ENCODE measurements around the gene TRAF3. TPM values are rescaled to one million over a fixed set of nuclear protein-coding genes. Genes with fewer than 3 reads are reported as not detected.

TRAF3 gene
- total RNA-seq, 1 donor from 2014 or later = 14.0 TPM

DNA sequence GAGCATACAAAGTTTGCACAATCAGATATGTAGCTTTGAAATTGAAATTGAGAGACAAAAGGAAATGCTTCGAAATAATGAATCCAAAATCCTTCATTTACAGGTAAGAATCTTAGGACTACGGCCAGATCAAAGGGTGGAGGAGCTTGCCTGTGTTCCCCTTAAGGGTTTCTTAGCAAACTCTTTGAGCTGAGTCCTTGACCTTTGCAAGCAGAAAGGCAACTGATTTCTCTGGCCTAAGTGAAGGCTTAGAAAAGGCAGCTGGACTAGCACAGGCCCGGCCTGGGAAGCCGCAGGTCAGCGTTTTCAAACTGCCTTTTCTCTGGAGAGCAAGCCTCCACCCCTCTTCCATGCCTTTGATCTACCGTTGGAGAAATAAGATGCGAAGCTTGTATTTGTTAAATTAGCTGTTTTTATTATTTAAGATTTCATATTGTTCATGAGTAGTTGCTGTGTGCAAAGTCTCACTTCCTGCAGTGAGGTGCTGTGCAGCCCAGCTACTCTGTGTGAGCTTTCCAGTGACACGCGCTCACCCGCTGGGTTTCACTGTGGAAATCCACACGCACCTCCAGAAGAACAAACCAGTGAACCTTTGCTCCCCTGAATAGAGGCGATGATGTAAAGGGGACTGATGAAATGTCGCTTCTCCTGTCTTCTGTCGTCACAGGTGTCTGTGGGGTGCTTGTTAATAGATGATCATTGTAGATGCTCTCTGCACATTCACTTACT, 120.2 kb downstream of the TRAF3 start:
- no peak for DNase-seq (ENCODE audit: extremely low spot score in 2 of 2)
- TF ChIP-seq POLR2AphosphoS5 (IDR thresholded peaks at IDR 0.05; ENCODE audit: insufficient read depth in 1 of 2, low read depth in 1 of 2) (no peak), POLR2A (IDR thresholded peaks at IDR 0.05) (no peak), CTCF (IDR thresholded peaks at IDR 0.05) (no peak)
- intact Hi-C loops (cut with DNase I) = no loop called here

GRCh38 chr14:102898298-102898697, 121.0 kb downstream of the TRAF3 start:
- Histone ChIP-seq H3K4me3 (no peak overlapping the region), H3K9me3 (no peaks in the 10 kb centered on the region), H3K27me3 (no peaks in the 10 kb centered on the region), H3K4me1 (no peaks in the 10 kb centered on the region), H3K36me3 (peaks cover 0 to 3% of the 10 kb centered on the region in 2 donors), H3K27ac (no peak overlapping the region)
- intact Hi-C loops (cut with DNase I) = no loop called here
- DNase-seq (ENCODE audit: extremely low spot score in 2 of 2) = no peak
- no peak for TF ChIP-seq POLR2A (IDR thresholded peaks at IDR 0.05)
- no peak for TF ChIP-seq CTCF (IDR thresholded peaks at IDR 0.05)
- no peak for TF ChIP-seq POLR2AphosphoS5 (IDR thresholded peaks at IDR 0.05; ENCODE audit: insufficient read depth in 1 of 2, low read depth in 1 of 2)

More for the DNA sequence above, 120.2 kb downstream of the TRAF3 start:
- Histone ChIP-seq H3K4me3 (no peak overlapping the region), H3K9me3 (no peaks in the 10 kb centered on the region), H3K27ac (no peak overlapping the region), H3K4me1 (no peaks in the 10 kb centered on the region), H3K27me3 (no peaks in the 10 kb centered on the region), H3K36me3 (no peaks in the 10 kb centered on the region)

DNA sequence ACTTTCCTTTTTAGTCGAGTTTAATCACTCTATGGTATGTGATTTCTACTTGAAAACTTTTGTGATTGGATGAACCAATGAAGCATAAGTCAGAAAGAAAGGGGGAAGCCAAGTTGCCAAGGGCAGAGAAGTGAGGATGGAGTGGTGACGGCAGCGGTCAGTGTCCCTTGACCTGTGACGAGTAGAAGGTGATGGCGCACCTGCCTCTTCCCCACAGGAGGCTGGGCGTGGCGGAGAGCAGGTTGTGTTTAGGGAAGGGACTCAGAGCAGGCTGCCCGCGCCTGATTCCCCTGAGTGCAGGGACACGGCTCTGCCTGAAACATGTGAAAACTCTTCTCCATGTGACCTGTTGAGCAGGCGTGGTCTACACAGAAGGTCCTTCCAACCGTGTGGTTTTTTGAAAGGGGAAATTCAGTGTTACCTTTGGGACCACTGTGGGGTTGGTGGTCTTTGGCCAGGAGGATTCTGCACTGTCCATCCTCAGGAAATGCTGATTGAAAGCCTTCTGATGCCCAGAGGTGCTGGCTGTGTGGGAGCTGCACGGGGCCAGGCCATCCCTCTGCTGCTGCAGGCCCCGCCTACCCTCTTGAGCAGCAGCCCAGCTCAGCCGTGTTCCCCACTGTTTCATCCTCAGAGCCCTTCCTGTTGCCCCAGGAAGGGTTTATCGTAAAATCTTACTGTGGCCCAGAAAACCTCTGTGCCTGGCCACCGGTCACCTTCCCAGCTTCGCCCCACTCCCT, 121.7 kb downstream of the TRAF3 start:
- intact Hi-C loops (cut with DNase I) = no loop called here
- H3K27me3 ChIP-seq = no peaks in the 10 kb centered on the region
- no peak for TF ChIP-seq POLR2A (IDR thresholded peaks at IDR 0.05)
- TF ChIP-seq CTCF (IDR thresholded peaks at IDR 0.05) = no peak
- no peak for TF ChIP-seq POLR2AphosphoS5 (IDR thresholded peaks at IDR 0.05; ENCODE audit: insufficient read depth in 1 of 2, low read depth in 1 of 2)
- no peaks in the 10 kb centered on the region for H3K4me1 ChIP-seq
- H3K4me3 ChIP-seq = no peak overlapping the region
- no peak for DNase-seq (ENCODE audit: extremely low spot score in 2 of 2)
- peaks cover 0 to 9% of the 10 kb centered on the region in 2 donors for H3K36me3 ChIP-seq
- no peaks in the 10 kb centered on the region for H3K9me3 ChIP-seq
- no peak overlapping the region for H3K27ac ChIP-seq

- Histone ChIP-seq H3K27me3 (no peaks in the 10 kb centered on the region), H3K36me3 (peaks cover 0 to 13% of the 10 kb centered on the region in 2 donors), H3K27ac (no peak overlapping the region), H3K4me1 (no peaks in the 10 kb centered on the region), H3K9me3 (no peaks in the 10 kb centered on the region), H3K4me3 (no peak overlapping the region)
- TF ChIP-seq CTCF (IDR thresholded peaks at IDR 0.05) = no peak
- no peak for TF ChIP-seq POLR2AphosphoS5 (IDR thresholded peaks at IDR 0.05; ENCODE audit: insufficient read depth in 1 of 2, low read depth in 1 of 2)
- no peak for TF ChIP-seq POLR2A (IDR thresholded peaks at IDR 0.05)
- intact Hi-C loops (cut with DNase I) = no loop called here
- no peak for DNase-seq (ENCODE audit: extremely low spot score in 2 of 2)
Observed at GRCh38 chr14:102899516-102899900, 122.3 kb downstream of the TRAF3 start.
